ENCODE measurements around the gene MAPKAP1.
A peak's percentile ranks its signal among the peaks of the same experiment; 100 is the strongest.

Gene MAPKAP1

DNA sequence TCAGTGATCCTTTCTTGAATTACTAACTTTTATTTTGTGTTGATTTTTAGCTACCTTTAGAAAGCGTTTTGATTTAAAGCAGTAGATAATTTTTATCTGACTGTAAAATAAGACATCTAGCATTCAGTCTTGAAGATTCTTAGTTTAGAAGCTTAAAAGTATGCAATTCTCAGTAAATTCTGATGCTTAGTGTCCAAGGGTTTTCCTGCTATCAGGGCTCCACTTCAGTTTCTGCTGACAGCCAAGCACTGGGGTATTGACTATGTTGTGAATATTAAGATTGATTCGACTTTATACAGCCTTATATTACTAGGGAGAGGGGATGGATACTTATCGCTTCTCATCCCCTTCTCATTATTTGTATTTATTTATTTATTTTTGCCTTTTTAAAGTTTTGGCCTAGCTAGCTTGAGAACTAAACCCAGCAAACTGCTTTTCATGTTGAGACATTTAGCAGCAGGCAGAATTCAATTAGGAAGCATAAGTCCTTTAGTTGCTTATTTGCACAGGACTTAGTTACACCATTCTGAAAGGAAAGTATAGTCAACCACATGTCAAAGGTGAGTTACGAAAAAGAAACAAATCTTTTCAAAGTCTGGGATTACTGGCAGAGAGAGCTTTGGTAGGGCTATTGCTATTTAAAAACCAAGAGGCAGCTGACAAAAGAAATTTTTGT lies 43.1 kb upstream of the MAPKAP1 start:
- peak overlapping the region in 1 of 2 donors; percentile 22 for H3K4me3 ChIP-seq (replicated peaks in 1 of 2; ENCODE audit: low read depth in 2 of 2, low read length in 2 of 2)
- peak; percentile 18 to 28 for DNase-seq (ENCODE audit: low read depth in 2 of 2)
- TF ChIP-seq, protein P1, sequence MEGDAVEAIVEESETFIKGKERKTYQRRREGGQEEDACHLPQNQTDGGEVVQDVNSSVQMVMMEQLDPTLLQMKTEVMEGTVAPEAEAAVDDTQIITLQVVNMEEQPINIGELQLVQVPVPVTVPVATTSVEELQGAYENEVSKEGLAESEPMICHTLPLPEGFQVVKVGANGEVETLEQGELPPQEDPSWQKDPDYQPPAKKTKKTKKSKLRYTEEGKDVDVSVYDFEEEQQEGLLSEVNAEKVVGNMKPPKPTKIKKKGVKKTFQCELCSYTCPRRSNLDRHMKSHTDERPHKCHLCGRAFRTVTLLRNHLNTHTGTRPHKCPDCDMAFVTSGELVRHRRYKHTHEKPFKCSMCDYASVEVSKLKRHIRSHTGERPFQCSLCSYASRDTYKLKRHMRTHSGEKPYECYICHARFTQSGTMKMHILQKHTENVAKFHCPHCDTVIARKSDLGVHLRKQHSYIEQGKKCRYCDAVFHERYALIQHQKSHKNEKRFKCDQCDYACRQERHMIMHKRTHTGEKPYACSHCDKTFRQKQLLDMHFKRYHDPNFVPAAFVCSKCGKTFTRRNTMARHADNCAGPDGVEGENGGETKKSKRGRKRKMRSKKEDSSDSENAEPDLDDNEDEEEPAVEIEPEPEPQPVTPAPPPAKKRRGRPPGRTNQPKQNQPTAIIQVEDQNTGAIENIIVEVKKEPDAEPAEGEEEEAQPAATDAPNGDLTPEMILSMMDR (IDR thresholded peaks at IDR 0.05; ENCODE audit: low read depth, low read length), result no peak

DNA sequence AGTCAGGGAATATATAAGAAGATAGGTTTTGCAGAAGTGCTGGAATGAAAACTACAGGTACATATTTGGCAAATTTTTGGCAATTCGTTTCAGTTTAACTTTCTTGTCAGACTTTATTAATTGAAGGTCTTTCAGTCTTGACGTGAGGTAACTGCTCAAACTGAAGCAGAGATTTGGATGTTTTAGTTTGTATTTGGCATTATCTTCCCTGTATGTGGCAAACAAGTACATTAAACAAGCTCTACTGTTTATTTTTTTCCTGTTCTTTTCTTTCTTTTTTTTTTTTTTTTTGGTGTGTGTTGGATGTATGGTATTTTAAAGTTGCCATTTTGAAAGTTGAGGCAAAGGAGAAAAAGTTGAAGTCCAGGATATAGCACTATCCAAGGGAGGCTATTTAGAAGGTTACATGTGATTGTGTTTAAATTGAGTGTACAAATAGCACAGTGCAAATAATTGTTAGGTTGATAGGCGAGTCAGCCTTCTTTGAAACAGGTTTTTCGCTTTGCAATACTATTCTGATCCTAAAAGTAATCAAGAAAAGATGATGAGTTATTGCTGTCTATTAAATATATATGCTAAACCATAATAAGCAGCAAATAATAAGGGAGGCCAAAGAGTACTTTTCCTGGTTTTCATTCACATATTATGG lies 42.4 kb upstream of the MAPKAP1 start:
- H3K4me3 ChIP-seq (replicated peaks in 1 of 2; ENCODE audit: low read depth in 2 of 2, low read length in 2 of 2), result peak overlapping the region in 1 of 2 donors; percentile 75
- TF ChIP-seq, protein P1 (IDR thresholded peaks at IDR 0.05; ENCODE audit: low read depth, low read length), result no peak
- DNase-seq (ENCODE audit: low read depth in 2 of 2), result no peak

DNA sequence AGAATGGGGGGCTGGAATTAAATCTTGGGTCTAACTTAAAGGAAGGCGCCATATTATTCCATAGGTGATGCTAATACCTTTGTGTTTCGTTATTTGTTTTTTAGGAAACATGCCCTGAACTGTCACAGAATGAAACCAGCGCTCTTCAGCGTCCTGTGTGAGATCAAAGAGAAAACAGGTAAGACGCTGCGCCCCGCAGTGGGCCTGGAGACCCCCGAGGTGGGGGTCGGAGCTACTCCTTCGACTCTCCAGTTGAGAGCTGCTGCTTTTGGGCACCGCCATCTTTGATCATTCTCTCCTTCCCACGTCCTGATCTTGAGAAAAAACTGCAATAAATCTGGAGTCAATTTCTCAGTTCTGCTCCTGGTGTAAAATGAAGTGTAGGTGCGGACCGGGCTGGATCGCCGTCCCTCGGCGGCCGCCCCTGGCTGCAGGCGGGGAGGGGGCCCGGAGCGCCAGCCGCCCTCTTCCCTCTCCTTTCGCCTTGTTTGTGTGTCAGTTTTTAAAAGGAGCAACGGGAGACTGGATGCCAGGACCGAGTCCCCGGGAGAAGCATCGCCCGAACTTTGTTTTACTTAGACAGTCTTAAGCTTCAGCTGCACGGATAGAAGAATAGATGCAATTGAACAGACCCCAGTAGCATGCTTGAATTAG lies 41.6 kb upstream of the MAPKAP1 start:
- DNase-seq (ENCODE audit: low read depth in 2 of 2), result peak in 1 of 2 donors; percentile 39
- H3K4me3 ChIP-seq (replicated peaks in 1 of 2; ENCODE audit: low read depth in 2 of 2, low read length in 2 of 2), result peak overlapping the region; percentile 75 to 96
- TF ChIP-seq, protein P1 (IDR thresholded peaks at IDR 0.05; ENCODE audit: low read depth, low read length), result no peak

DNA sequence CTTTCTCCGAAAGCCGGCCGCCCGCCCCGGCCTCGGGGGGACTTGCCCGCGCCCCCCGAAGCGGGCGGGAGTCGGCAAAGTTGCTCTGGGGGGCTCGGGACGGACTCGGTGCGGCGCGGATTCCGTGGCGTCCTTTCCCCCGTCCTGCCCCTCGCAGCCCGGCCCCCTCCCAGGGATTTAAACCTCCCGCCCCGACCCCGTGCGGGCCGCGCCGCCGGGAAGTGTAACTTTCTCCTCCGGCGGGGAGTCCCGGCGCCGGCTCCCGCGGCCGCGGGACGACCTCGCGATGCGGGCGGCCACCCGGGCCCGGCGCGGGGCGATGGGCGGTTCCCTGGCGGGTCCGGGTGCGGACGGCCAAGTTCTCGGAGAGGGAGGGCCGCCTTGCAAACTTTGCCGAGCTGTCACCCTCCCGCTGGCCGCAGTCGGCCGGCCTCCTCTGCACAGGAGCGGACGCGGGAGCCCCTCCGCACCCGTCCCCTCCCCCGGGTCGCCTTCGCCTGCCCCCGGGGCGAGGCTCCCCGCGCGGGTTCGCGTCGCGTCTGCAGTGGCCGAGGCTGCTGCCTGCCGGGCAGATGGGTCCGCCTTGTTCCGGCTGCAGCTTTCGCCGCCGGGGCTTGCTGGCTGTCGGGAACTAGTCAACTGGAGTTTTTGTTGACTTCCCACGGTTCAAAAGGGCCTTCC lies 40.9 kb upstream of the MAPKAP1 start:
- H3K4me3 ChIP-seq (replicated peaks in 1 of 2; ENCODE audit: low read depth in 2 of 2, low read length in 2 of 2), result peak overlapping the region; percentile 75 to 96
- TF ChIP-seq, protein P1 (IDR thresholded peaks at IDR 0.05; ENCODE audit: low read depth, low read length), result no peak
- peak; percentile 24 to 29 for DNase-seq (ENCODE audit: low read depth in 2 of 2)

DNA sequence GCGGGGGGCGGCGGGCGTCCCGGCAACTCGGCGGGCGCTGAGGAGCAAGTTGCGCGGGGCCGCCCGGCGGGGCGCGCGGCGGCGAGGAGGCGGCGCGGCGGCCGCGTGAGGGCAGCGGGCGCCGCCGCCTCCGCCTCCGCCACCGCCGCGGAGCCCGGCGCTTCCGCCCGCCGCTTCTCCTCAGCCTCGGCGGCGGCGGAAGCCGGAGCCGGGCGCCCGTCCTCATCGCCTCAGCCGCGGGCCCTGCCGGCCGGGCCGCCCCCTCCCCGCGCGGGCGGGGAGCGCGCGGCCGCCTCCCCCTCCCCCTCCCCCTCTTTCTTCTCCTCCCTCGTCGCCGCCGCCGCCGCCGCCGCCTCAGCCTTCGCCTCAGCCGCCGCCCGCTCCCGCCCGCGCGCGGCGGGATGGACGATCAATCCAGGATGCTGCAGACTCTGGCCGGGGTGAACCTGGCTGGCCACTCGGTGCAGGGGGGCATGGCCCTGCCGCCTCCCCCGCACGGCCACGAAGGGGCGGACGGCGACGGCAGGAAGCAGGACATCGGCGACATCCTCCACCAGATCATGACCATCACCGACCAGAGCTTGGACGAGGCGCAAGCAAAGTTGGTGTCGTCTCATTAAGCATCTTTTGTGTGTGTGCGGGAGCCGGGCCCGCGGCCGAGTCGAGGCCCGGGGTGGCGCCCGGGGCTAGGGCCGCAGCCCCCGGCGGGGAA lies 40.2 kb upstream of the MAPKAP1 start, which contains the start of gene PBX3:
Gene PBX3, plus strand, starts transcription at position 321 of the 712 bp plus-strand sequence.
- H3K4me3 ChIP-seq (replicated peaks in 1 of 2; ENCODE audit: low read depth in 2 of 2, low read length in 2 of 2), result peak within 1 kb of the TSS; percentile 75 to 96
- TF ChIP-seq, protein P1 (IDR thresholded peaks at IDR 0.05; ENCODE audit: low read depth, low read length), result no peak
- DNase-seq (ENCODE audit: low read depth in 2 of 2), result peak; percentile 48 to 61

DNA sequence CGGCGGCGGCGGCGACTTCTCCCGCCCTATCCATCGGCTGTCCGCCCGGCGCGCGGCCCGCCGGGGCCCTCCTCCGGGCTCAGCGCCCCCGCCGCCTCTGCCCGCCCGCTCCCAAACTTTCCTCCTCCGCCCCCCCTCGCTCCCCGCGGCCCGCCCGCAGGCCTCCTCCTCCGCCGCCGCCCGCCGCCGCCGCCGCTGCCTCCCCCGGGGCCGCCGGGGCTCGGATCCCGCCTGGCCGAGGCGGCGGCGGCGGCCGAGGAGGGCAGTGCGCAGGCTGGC lies 39.7 kb upstream of the MAPKAP1 start:
- TF ChIP-seq, protein P1 (IDR thresholded peaks at IDR 0.05; ENCODE audit: low read depth, low read length), result no peak
- no peak for DNase-seq (ENCODE audit: low read depth in 2 of 2)
- H3K4me3 ChIP-seq (replicated peaks in 1 of 2; ENCODE audit: low read depth in 2 of 2, low read length in 2 of 2), result peak overlapping the region in 1 of 2 donors; percentile 75
